ENCODE results near the gene SPATS2L. TPM values are rescaled to one million over a fixed set of nuclear protein-coding genes. Genes with fewer than 3 reads are reported as not detected.

The SPATS2L gene
- total RNA-seq, 2 donors from 2014 or later, result 17.8 to 36.8 TPM

GRCh38 chr2:200528228-200528627, 221.7 kb downstream of the SPATS2L start:
- DNase-seq (no peak), ATAC-seq (replicated peaks in 1 of 2) (no peak)
- H3K4me3 Mint-ChIP-seq, result peak overlapping the region; percentile 93 to 96
- H3K27me3 Mint-ChIP-seq (ENCODE audit: low read depth), result no peaks in the 10 kb centered on the region
- H3K27ac Mint-ChIP-seq, result no peak overlapping the region
- H3K4me1 Mint-ChIP-seq (ENCODE audit: low read depth), result peaks cover 29% of the 10 kb centered on the region
- H3K36me3 Mint-ChIP-seq (ENCODE audit: insufficient read depth in 2 of 2), result peaks cover 4 to 7% of the 10 kb centered on the region in 2 donors
- no peaks in the 10 kb centered on the region for H3K9me3 Mint-ChIP-seq

Other genes starting within 250 kb of the SPATS2L start
- gene KCTD18, start 203.4 kb downstream of the SPATS2L start, total RNA-seq, result 10 to 100 TPM; 17.0 to 23.5 TPM
- gene SGO2, start 219.5 kb downstream of the SPATS2L start, total RNA-seq, result 10 to 100 TPM; 36.5 to 38.9 TPM

All from activated T-cell treated with anti-CD3 and anti-CD28 coated beads, Interleukin-2, amount 50 U/mL, for 72 hours (primary cell).